ENCODE measurements around the gene BFSP1.

BFSP1 gene

GRCh38 chr20:17519606-17520285, 11.4 kb downstream of the BFSP1 start:
- no peak for DNase-seq

- no peak for DNase-seq
These were observed 12.7 kb downstream of the BFSP1 start for GRCh38 chr20:17518339-17519052.

GRCh38 chr20:17515053-17515452, 16.1 kb downstream of the BFSP1 start:
- no peak for DNase-seq

- DNase-seq, result no peak
These were observed 17.2 kb downstream of the BFSP1 start for GRCh38 chr20:17513939-17514338.

GRCh38 chr20:17511401-17511800, 19.8 kb downstream of the BFSP1 start:
- DNase-seq, result no peak

GRCh38 chr20:17510548-17510947, 20.6 kb downstream of the BFSP1 start:
- DNase-seq, result no peak

GRCh38 chr20:17508756-17509155, 22.4 kb downstream of the BFSP1 start:
- DNase-seq, result no peak

- DNase-seq, result no peak
These were observed 23.6 kb downstream of the BFSP1 start for GRCh38 chr20:17507531-17507930.

GRCh38 chr20:17507032-17507431, 24.1 kb downstream of the BFSP1 start:
- no peak for DNase-seq

- DNase-seq, result peak; percentile 34
These were observed 25.3 kb downstream of the BFSP1 start for GRCh38 chr20:17505636-17506517.

- peak; percentile 58 for DNase-seq
These were observed 26.1 kb downstream of the BFSP1 start for GRCh38 chr20:17504898-17505635.

- no peak for DNase-seq
These were observed 26.9 kb downstream of the BFSP1 start for GRCh38 chr20:17504066-17504897.

GRCh38 chr20:17503301-17504065, 27.7 kb downstream of the BFSP1 start:
- DNase-seq, result no peak

GRCh38 chr20:17502105-17502504, 29.1 kb downstream of the BFSP1 start:
- DNase-seq, result no peak

- DNase-seq, result no peak
These were observed 29.5 kb downstream of the BFSP1 start for GRCh38 chr20:17501701-17502100.

- no peak for DNase-seq
These were observed 30.4 kb downstream of the BFSP1 start for GRCh38 chr20:17500826-17501225.

- no peak for DNase-seq
These were observed 30.9 kb downstream of the BFSP1 start for GRCh38 chr20:17500271-17500670.

- DNase-seq, result no peak
These were observed 32.1 kb downstream of the BFSP1 start for GRCh38 chr20:17499041-17499440.

GRCh38 chr20:17498641-17499040, 32.5 kb downstream of the BFSP1 start:
- DNase-seq, result no peak

- DNase-seq, result no peak
These were observed 33.2 kb downstream of the BFSP1 start for GRCh38 chr20:17497821-17498580.

Measured in fibroblast of skin of scalp (primary cell).